Activated naive CD8-positive, alpha-beta T cell treated with anti-CD3 and anti-CD28 coated beads, Interleukin-2, amount 50 U/mL, for 24 hours (primary cell): Measurements from ENCODE around the gene NDUFS8.

Experiments used
- ATAC-seq: fragments of 150-1000 bp; cut with Tn5 transposase; one replicate; pipeline ENCODE4 v1.10.0; 2021
- DNase-seq: peaks from one replicate; pipeline ENCODE4 v3.0.0; 2021
- H3K27ac Mint-ChIP-seq: one replicate; pipeline ENCODE4 v1.8.0; 2021; ENCODE audit warnings: mild to moderate bottlenecking, mixed read lengths
- H3K27me3 Mint-ChIP-seq: one replicate; pipeline ENCODE4 v1.8.0; 2021; ENCODE audit warnings: mixed read lengths
- H3K36me3 Mint-ChIP-seq: one replicate; pipeline ENCODE4 v1.8.0; 2021; ENCODE audit warnings: low read depth, mixed read lengths
- H3K4me1 Mint-ChIP-seq: one replicate; pipeline ENCODE4 v1.8.0; 2021; ENCODE audit warnings: mixed read lengths
- H3K4me3 Mint-ChIP-seq: one replicate; pipeline ENCODE4 v1.8.0; 2021; ENCODE audit warnings: mild to moderate bottlenecking, moderate library complexity, mixed read lengths
- H3K9me3 Mint-ChIP-seq: one replicate; pipeline ENCODE4 v1.8.0; 2021; ENCODE audit warnings: mixed read lengths

NDUFS8 gene

GRCh38 chr11:68080860-68081259 is 50.4 kb downstream of the NDUFS8 start:
- no peak for ATAC-seq
- peaks cover 2% of the 10 kb centered on the region for H3K36me3 Mint-ChIP-seq
- no peak overlapping the region for H3K27ac Mint-ChIP-seq
- no peaks in the 10 kb centered on the region for H3K9me3 Mint-ChIP-seq
- no peak overlapping the region for H3K4me3 Mint-ChIP-seq
- no peaks in the 10 kb centered on the region for H3K27me3 Mint-ChIP-seq
- no peak for DNase-seq
- H3K4me1 Mint-ChIP-seq = no peaks in the 10 kb centered on the region

DNA sequence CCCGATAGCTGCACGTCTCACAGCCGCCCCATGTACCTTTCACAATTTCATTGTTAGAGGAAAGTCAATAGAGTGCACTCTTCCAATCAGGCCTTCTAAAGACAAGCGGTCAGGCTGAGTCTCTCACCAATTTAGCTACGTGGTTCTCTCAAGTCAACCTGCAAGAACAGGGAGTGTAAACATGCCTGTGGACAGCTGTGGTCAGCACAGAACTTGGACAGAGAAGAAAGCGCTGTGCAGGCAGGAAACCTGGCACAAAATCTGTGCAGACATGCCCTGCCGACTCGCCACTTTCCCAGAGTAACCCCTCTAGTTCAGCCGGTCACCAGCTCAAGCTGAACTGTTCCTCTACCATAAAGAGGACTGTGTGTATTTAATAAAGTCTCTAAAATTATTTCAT is 51.2 kb downstream of the NDUFS8 start:
- Mint-ChIP-seq H3K27me3 (no peaks in the 10 kb centered on the region), H3K4me3 (no peak overlapping the region), H3K27ac (no peak overlapping the region), H3K4me1 (no peaks in the 10 kb centered on the region), H3K9me3 (no peaks in the 10 kb centered on the region), H3K36me3 (peaks cover 2% of the 10 kb centered on the region)
- ATAC-seq (no peak), DNase-seq (no peak)

- Mint-ChIP-seq H3K36me3 (peaks cover 2% of the 10 kb centered on the region), H3K9me3 (no peaks in the 10 kb centered on the region), H3K4me3 (no peak overlapping the region), H3K4me1 (no peaks in the 10 kb centered on the region), H3K27me3 (no peaks in the 10 kb centered on the region), H3K27ac (no peak overlapping the region)
- no peak for ATAC-seq
- DNase-seq = no peak
Measured at GRCh38 chr11:68082481-68082880, 52.0 kb downstream of the NDUFS8 start.

DNA sequence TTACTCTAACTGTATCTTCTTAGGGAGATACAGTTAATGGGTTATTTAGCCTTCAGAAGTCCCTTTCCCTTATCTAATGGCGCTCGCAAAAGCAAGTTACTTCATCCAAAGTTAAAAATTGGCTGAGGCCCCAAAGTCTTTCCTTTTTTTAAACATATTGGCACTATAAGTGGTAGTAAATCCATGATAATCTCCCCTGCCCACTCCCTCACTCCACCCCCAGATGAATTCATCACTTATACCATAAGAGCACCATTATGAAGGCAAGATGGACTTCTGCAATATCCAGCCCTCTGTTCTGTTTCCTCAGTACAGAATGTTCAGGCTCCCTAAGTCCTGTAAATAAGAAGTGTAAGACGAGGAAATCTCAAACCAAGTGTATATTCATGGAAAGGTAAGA is 53.0 kb downstream of the NDUFS8 start:
- Mint-ChIP-seq H3K9me3 (no peaks in the 10 kb centered on the region), H3K36me3 (peaks cover 2% of the 10 kb centered on the region), H3K27ac (no peak overlapping the region), H3K4me3 (no peak overlapping the region), H3K27me3 (no peaks in the 10 kb centered on the region), H3K4me1 (no peaks in the 10 kb centered on the region)
- DNase-seq = no peak
- no peak for ATAC-seq
